Breast epithelium (tissue), 3 donors: ENCODE measurements around the gene KIAA0753.

ENCODE experiments used
- POLR2A ChIP-seq: fragments of 450-650 bp; IDR thresholded peaks from one replicate; pipeline ENCODE4 v1.6.1; 2016; ENCODE audit warnings: antibody characterized with exemption, mild to moderate bottlenecking, moderate library complexity
- POLR2AphosphoS5 ChIP-seq, 3 donors: sonication (generic); formaldehyde crosslinking; IDR thresholded peaks; one replicate each; pipeline ENCODE4 v1.6.1; 2017; ENCODE audit warnings: antibody characterized with exemption in 3 of 3
- TF ChIP-seq, protein P1 (sequence below), 3 donors: fragments of 450-650 bp; IDR thresholded peaks; one replicate each; pipeline ENCODE4 v1.5.1; 2016 to 2017; ENCODE audit warnings: antibody characterized with exemption in 3 of 3, mild to moderate bottlenecking in 3 of 3, moderate library complexity in 3 of 3

DNA sequence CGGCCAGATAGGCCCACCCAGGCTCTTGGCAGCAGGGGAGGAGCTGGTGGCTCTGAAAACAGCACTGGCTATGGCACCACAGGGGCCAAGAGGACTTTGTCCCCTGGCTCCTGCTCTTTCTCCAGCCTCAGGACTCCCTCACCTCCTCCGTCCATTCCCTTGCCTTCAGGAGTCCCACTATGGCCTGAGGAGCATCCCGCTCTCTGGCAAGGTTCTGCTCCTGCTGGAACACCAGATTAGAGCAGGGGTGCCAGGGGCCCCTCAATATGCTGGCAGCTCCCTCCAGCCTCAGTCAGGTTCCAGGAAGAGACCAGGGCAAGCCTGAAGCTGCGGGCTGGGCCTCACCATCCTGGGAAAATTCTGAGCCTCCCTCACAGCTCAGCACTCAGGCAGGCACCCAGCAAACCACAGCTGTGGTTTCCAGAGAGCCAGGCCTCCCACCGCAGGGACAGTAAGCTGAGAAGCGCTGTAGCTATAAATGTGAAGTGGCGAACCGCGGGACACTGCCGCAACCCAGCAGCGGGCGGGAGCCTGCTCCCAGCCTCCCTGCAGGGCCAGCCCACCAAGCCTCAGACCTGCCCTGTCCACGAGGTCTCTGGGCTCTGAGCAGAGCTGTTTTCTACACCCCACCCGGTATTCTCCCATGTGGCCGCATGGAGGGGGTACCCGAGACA lies 36.8 kb upstream of the KIAA0753 start:
- TF ChIP-seq, protein P1, sequence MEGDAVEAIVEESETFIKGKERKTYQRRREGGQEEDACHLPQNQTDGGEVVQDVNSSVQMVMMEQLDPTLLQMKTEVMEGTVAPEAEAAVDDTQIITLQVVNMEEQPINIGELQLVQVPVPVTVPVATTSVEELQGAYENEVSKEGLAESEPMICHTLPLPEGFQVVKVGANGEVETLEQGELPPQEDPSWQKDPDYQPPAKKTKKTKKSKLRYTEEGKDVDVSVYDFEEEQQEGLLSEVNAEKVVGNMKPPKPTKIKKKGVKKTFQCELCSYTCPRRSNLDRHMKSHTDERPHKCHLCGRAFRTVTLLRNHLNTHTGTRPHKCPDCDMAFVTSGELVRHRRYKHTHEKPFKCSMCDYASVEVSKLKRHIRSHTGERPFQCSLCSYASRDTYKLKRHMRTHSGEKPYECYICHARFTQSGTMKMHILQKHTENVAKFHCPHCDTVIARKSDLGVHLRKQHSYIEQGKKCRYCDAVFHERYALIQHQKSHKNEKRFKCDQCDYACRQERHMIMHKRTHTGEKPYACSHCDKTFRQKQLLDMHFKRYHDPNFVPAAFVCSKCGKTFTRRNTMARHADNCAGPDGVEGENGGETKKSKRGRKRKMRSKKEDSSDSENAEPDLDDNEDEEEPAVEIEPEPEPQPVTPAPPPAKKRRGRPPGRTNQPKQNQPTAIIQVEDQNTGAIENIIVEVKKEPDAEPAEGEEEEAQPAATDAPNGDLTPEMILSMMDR (IDR thresholded peaks at IDR 0.05): no peak
- TF ChIP-seq POLR2AphosphoS5 (IDR thresholded peaks at IDR 0.05) (no peak), POLR2A (no peak)
